ENCODE results near the gene RFT1.
"Not testable (repeated sequence)": the region's sequence is repeated elsewhere in the genome, so short reads cannot be mapped to it uniquely, and the experiment has no call there.

RFT1 gene

DNA sequence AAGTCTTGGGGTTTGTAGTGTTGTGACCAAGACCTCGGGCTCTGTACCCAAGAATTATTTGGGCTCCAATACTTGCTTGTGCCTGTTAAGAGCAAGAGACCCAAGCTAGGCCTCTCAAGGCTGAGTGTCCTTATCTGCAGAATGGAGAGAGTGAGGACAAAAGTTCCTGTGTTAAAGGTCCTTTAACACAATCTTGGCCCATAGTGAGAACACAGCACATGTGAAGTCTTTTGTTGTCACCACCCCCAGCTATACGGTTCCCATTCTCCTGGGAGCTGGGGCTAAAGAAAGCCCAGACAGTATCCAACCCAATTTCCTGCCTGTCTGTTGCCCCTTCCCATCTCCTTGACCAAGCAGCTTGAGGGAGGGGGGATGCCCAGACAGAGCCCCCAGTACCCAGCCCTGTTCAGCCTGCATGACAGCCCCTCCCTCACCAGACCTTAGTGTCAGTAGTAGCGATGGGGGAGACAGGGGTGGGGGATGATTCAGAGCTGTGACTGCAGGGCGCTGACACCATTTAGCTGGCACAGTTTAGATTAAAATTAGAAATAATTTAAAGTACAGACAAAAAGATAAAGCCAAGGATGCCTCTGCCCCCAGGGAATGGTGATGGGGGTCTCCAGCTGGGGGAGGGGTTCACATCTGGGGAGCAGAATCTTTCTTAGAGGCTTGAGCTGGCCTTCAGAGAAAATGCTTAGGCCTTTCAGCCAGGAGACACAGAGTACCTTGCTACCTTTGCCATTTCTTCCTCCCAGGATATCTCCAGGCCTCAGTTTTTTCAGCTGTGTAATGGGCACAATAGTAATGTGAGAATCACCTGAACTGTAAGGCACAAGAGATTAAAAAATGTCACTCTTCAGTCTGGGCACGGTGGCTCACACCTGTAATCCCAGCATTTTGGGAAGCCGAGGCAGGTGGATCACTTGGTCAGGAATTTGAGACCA lies 33.5 kb upstream of the RFT1 start:
- DNase-seq: no peak

- DNase-seq: no peak
Observed at GRCh38 chr3:53162672-53163443, 32.6 kb upstream of the RFT1 start.

- DNase-seq: no peak
Observed at GRCh38 chr3:53161820-53162671, 31.8 kb upstream of the RFT1 start.

GRCh38 chr3:53161450-53161819 lies 31.2 kb upstream of the RFT1 start:
- no peak for DNase-seq

DNA sequence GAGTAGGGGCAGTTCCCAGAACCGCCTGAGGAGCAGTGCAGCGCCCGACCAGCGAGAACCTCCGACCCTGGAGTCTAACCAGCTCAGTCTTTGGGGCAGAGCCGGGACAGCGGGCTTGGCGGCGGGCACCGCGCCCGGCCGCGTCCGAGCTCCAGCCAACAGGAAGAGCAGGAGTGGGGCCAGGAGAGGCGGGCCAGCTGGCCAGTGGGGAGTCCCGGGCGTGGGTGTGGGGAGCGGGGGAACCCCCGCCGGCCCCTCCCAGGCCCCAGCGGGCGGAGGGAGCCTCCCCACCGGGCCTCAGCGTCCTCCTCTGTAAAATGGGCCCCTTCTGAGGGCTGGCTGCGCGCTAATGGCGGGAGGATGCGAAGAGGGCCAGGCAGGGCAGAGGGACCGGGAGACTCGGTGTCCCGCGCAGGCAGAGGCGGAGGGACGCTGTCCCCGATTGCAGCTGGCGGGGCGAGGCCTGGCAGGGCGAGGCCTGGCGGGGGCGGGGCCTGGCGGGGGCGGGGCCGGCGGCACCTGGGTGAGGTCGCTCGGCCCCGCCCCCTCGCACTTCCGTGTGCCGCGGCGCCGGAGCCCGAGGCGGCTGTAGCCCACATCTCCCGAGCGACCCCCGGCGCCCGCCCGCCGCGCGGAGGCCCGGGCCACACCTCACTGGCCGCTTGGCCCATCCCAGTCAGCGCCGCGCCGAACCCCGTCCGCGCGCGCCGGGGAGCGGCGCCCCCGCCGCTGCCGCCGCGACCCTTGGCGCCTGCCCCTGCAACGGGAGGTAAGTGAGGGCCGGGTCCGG lies 30.6 kb upstream of the RFT1 start, which contains the start of gene PRKCD:
Gene PRKCD (plus strand): TSS at position 550 of the 790 bp plus-strand sequence. CDS start 17,214 bp downstream, outside the sequence.
- DNase-seq: peak; percentile 52

- no peak for DNase-seq
Observed at GRCh38 chr3:53160061-53160659, 29.9 kb upstream of the RFT1 start.

DNA sequence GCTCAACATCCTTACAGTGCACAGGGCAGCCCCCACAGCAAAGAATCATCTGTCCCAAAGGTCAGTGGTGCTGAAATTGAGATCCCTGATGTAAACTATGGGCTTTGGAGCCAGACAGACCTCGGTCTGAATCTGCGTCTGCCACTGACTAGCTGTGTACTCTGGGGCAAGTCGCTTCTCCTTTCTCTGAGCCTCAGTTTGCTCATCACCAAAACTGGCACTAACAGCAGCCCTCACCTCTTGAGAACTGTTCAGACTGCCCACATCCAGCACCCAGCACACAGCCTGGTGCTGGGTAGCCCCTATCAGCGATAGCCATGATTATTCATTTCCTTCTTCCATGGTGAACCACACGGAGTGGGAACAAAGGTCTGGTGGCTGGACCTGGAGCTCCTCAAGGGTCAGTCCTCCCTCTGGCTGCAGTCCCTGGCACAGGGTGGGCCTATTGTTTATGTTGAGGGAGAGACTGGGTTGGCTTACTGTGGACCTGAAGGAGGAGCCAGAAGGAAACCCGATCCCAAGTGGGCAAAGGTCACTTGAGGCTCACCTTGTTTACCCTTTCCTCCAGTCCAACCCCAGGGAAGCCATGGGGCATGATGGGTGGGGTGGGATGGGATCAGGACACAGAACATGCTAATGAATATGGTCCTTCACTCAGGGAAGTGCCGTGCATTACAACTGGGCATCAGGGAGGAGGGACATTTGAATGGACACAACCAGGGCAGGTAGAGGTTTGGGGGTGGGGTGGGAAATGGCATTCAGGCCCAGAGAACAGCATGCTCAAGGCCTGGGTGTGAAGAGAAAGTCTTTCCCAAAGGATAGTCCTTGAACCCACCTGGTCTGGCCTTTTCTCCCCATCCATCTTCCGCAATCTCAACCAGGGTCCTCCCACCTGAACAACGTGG lies 29.2 kb upstream of the RFT1 start:
- no peak for DNase-seq

GRCh38 chr3:53158765-53159155 lies 28.5 kb upstream of the RFT1 start:
- no peak for DNase-seq

DNA sequence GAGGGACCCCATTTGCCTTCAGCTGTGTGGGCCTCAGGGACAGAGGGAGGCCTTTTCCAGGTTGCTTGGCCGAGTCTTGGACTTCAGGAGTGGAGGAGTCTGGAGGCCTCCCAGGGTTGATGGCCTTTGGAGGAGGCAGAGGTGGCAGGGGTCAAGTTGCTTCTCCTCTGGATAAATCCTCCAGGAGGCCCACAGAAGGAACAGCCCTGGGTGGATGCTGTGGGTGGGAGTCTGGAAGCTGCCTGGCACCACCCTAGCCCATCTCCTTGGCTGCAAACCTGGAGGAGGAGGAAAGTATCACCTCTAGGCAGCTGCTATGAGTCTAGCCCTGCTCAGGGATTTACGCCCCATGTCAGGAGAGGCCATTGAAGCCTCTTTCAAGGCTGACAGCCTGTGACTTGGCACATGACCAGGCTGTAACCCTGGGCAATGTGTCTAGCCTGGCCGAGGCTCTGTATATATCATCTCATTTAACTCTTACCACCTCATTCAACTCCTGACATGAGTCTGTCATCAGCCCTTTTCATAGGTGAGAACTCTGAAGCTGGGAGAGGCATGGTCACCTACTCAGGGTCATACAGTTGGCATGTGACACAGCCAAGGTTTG lies 27.8 kb upstream of the RFT1 start:
- DNase-seq: no peak

- no peak for DNase-seq
Observed at GRCh38 chr3:53156368-53156834, 26.2 kb upstream of the RFT1 start.

DNA sequence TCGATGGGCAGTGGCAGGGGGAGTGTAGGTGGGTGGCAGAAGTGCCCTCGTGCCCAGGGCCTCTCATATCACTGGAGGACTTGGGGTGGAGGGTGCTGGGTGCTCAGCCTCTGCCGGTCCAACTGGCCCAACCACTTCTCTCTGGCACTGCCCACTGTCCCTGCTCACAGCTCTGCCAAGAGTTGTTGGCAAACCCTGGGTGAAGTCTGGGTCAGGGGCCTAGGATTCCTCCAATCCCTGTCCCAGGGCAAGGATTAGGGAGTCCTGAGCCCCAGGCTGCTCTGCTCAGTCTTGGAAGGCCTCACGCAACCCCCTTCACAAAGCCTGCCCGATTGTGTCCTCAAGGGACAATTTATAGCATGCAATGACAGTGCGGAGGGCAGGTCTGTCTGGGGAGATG lies 25.5 kb upstream of the RFT1 start:
- DNase-seq: no peak

- no peak for DNase-seq
Observed at GRCh38 chr3:53154881-53155285, 24.6 kb upstream of the RFT1 start.

DNA sequence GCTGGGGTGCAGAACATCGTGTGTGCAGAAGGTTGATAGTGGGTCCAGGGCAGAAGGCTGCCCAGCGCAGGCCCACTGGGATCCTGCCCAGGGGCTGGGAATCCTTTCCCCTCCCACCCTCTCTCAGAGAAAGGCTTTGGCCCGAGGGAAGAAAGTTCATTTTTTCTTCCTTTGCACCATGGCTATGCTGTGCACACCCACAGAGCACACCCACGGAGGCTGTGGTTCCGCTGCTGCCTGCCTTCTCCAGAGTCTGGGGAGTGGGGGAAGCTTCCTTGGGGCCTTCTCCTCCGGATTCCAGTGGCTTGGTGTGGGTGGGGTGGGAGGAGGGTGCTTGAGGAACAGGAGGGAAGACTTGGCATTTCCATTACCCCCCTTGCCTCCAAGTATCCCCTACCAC lies 23.7 kb upstream of the RFT1 start:
- DNase-seq: no peak

GRCh38 chr3:53153264-53153823 lies 23.1 kb upstream of the RFT1 start:
- no peak for DNase-seq

DNA sequence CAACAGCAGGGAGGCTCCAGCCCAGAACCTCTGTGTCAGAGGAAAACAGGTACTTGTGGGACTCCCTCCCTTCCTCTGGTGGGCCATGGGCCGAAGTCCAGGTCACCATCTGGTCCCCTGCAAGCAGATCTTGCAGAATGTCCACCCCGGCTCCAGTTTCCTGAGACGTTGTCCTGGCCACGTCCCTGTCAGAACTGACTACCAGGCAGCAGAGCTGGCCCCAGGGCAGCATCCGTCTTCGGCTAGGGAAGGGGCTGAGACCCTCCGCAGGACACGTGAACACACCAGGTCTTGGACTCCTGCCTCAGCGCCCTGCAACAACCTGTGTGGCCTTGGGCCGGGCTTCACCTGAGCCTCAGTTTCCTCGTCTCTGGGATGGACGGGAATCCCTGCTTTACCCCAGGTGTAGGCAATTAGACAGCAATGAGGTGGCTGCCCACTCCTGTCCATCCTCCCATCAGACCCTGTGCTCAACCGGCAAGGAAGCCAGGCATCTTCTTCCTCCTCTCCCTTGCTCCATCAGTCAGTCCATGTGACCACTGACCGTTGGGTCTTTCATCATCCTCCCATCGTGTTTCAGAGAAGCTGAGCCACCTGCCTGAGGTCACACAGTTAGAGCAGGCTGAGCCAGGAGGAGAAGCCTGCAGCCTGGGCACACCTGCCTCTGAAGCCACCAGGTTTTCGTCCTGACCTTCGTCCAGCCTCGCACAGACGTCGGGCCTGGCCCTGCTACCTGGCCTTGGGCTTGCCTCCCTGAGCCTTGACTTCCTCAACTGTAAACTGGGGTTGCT lies 21.8 kb upstream of the RFT1 start:
- DNase-seq: no peak

GRCh38 chr3:53151465-53151864 lies 21.2 kb upstream of the RFT1 start:
- no peak for DNase-seq

DNA sequence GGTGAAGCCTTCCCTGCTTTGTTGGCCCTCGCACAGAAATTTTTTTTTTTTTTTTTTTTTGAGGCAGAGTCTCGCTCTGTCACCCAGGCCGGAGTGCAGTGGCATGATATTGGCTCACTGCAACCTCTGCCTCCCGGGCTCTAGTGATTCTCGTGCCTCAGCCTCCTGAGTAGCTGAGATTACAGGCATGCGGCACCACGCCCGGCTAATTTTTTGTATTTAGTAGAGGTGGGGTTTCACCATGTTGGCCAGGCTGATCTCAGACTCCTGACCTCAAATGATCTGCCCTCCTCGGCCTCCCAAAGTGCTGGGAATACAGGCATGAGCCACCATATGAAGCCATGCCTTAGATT lies 20.8 kb upstream of the RFT1 start:
- DNase-seq: not testable (repeated sequence)

DNA sequence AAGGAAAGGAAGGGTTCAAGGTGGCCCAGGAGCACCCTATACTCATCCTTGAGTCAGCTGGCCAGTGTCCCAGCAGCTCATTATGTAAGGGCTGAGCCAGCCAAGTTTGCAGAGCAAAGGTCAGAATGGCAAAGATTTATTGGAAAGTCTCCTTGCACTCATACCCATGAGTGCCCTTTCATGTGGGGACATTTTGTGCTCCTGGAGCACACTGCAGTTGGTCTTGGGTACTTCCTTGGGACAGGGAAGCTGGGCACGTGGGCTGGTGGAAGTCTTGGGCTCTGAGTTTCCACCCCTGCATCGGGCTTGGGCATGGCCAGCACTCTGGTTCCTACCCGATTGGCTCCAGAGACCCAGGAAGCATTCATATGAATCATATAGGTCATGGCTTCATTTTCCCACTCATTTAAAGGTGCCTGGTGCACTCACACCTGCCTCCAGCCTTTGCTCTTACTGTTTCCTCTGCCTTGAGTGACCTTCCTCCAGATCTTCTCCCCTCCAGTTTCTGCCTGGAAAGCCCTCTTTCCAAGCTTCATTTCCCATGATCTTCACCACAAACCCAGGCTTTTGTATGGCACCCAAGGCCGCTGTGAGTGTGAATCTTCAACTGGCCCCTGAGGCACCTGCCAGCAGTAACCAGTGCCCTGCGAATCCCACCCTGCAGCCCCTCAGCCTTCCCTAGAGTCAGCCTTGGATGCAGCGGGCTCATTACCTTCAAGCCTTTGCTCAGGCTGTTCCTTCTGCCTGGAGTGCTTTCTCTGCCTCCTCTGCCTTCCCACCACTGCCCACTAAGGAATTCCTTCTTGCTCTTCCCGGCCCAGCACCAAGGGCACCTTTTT lies 20.2 kb upstream of the RFT1 start:
- DNase-seq: no peak

Measured in NCI-H1105 (cell line).